ENCODE measurements around the gene TMTC1. TPM values are rescaled to one million over a fixed set of nuclear protein-coding genes. Genes with fewer than 3 reads are reported as not detected.
A peak's percentile ranks its signal among the peaks of the same experiment; 100 is the strongest.

Gene TMTC1
- total and polyA plus RNA-seq, 11 donors = 8.8 to 101 (median 41.4) TPM

DNA sequence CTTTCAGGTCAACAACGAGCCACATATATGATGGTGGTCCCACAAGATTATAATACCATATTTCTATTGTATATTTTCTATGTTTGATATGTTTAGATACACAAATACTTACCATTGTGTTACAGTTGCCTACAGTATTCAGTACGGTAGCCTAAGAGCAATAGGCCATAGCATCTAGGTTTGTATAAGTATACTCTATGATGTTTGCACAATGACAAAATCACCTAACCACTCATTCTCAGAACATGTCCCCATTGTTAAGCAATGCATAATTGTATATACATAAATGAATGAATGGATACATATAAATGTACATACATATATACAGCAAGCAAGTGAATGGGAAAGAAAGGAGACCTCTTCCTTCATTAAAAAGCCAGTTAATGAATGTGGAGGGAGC is 23.8 kb downstream of the TMTC1 start:
- Histone ChIP-seq H3K27me3 (no peaks in the 10 kb centered on the region), H3K4me3 (no peak overlapping the region), H3K4me1 (peaks cover under 1 to 31% (median 18%) of the 10 kb centered on the region in 12 donors), H3K36me3 (peaks cover 0 to 32% (median 15%) of the 10 kb centered on the region in 9 donors), H3K27ac (no peak overlapping the region), H3K9me3 (no peaks in the 10 kb centered on the region)
- ATAC-seq (no peak), DNase-seq (no peak)
- TF ChIP-seq POLR2A (IDR thresholded peaks at IDR 0.05) = no peak
- TF ChIP-seq, protein P1, sequence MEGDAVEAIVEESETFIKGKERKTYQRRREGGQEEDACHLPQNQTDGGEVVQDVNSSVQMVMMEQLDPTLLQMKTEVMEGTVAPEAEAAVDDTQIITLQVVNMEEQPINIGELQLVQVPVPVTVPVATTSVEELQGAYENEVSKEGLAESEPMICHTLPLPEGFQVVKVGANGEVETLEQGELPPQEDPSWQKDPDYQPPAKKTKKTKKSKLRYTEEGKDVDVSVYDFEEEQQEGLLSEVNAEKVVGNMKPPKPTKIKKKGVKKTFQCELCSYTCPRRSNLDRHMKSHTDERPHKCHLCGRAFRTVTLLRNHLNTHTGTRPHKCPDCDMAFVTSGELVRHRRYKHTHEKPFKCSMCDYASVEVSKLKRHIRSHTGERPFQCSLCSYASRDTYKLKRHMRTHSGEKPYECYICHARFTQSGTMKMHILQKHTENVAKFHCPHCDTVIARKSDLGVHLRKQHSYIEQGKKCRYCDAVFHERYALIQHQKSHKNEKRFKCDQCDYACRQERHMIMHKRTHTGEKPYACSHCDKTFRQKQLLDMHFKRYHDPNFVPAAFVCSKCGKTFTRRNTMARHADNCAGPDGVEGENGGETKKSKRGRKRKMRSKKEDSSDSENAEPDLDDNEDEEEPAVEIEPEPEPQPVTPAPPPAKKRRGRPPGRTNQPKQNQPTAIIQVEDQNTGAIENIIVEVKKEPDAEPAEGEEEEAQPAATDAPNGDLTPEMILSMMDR (IDR thresholded peaks at IDR 0.05) = no peak
- intact Hi-C loops (cut with DNase I) = loop anchor here in 2 of 10 donors (5.0 to 10.0 kb wide), 2 partner anchors 33 to 65 kb away; no protein-coding TSS in a partner anchor
- WGBS, 4 donors = 96 to 98% (median 97%) methylated on average over 2 of the region's 2 CpGs

DNA sequence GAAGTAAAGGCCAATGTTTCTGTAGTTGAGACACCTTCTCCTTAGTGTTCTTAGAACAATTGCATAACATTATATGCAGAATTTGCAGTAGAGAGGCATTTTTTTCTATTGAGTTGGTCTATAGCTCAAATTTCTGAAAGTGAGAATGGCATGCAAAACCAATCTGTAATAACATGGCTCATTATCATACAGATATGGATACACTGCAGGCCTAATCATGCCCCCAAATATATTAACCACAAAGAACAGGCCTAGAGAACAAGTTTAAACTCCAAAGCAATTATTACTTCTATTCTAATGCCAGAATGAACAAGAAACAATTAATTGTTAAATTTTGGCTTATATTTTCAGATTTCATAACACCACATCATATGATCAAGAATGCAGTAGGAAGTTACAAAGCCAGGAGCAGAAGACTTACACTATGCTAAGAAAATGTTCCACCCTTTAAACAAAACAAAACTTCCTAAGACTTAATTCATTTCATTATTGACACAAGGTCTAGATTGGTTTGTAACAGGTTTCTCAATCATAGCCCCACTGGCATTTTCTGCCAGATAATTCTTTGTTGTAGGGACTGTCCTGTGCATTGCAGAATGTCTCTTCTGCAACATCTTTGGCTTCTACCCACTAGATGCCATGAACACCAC is 26.9 kb downstream of the TMTC1 start:
- intact Hi-C loops (cut with DNase I) = no loop called here
- H3K27me3 ChIP-seq = no peaks in the 10 kb centered on the region
- no peak overlapping the region for H3K4me3 ChIP-seq
- ATAC-seq = no peak
- no peak for TF ChIP-seq POLR2A (IDR thresholded peaks at IDR 0.05)
- TF ChIP-seq, protein P1 (IDR thresholded peaks at IDR 0.05) = no peak
- H3K36me3 ChIP-seq = peaks cover 0 to 47% (median 24%) of the 10 kb centered on the region in 9 donors
- H3K4me1 ChIP-seq = peaks cover 2 to 23% (median 14%) of the 10 kb centered on the region in 12 donors
- H3K27ac ChIP-seq = no peak overlapping the region
- H3K9me3 ChIP-seq = no peaks in the 10 kb centered on the region
- no peak for DNase-seq

DNA sequence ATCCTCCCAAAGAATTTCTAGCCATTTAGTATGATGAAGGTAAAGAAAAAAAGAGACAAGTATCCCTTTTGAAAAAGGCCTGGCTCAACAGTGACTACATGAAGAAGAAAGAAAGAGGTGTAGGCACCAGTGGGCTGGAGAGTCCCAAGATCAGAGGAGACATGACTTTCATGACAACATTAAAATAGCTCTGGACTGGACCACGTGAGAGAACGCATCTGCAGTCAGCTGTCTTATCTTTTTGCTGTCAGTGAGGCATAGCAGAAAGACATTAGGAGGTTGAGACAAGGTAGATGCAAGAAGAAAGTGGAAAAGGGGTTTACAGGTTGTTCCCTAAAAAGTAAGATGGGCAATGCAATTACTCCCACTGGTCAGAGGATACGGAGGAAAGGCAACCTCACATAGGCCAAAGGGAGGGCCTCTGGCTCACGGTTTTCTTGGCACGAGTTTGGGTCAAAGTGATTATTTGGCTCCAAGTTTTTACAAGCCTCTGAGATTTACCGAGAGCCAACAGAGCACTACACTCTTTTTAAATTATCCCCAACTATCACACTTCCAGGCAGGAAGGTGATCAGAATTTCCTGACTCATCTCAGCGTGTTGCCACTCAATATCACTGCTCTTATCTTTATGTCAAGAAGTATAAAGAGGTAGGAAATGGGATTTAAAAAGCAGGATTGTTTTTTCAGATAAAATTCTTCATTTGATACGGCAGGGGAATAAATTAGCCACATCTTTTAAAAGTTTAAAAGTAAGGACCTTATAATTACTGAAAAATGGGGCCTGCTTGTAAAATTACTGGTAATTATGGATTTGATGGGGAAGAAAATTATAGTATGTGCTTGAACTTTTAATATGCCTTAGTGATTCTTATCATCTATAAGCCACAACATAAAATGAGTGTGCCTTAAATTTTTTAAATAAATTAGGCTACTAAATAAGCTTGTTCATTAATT is 29.2 kb downstream of the TMTC1 start:
- no peaks in the 10 kb centered on the region for H3K9me3 ChIP-seq
- intact Hi-C loops (cut with DNase I) = no loop called here
- no peaks in the 10 kb centered on the region for H3K27me3 ChIP-seq
- ATAC-seq (peak; percentile 66 to 80 (median 74)), DNase-seq (no peak)
- peaks cover 0 to 64% (median 40%) of the 10 kb centered on the region in 9 donors for H3K36me3 ChIP-seq
- WGBS, 4 donors = 16 to 26% (median 21%) methylated on average over 8 of the region's 8 CpGs
- peak overlapping the region in 11 of 12 donors; percentile 3 to 59 (median 48) for H3K27ac ChIP-seq
- TF ChIP-seq, protein P1 (IDR thresholded peaks at IDR 0.05) = no peak
- TF ChIP-seq POLR2A (IDR thresholded peaks at IDR 0.05) = no peak
- H3K4me3 ChIP-seq = no peak overlapping the region
- peaks cover 2 to 28% (median 16%) of the 10 kb centered on the region in 12 donors for H3K4me1 ChIP-seq

DNA sequence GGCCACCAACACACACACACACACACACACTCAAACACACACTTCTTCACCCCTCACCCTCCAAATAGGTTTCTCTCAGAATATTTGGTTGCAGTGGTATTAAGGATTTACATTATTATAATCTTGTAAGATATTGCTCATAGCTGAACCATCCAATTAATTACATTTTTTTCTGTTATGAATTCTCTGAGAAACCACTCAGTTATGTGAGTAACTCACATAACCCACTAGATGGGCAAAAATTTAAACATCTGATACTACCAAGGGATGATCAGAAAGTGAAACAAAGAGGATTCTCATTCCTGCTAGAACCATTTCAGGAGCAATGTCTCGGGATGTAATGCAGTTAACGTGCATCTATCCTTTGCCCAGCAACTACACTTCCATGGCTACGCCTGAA is 31.6 kb downstream of the TMTC1 start:
- peaks cover 2 to 28% (median 16%) of the 10 kb centered on the region in 12 donors for H3K4me1 ChIP-seq
- intact Hi-C loops (cut with DNase I) = no loop called here
- no peaks in the 10 kb centered on the region for H3K27me3 ChIP-seq
- DNase-seq (no peak), ATAC-seq (no peak)
- peaks cover 0 to 65% (median 27%) of the 10 kb centered on the region in 9 donors for H3K36me3 ChIP-seq
- H3K9me3 ChIP-seq = no peaks in the 10 kb centered on the region
- H3K4me3 ChIP-seq = no peak overlapping the region
- TF ChIP-seq POLR2A (IDR thresholded peaks at IDR 0.05) = no peak
- TF ChIP-seq, protein P1 (IDR thresholded peaks at IDR 0.05) = no peak
- WGBS, 4 donors = 96 to 99% (median 97%) methylated on average over 3 of the region's 3 CpGs
- no peak overlapping the region for H3K27ac ChIP-seq

Data from heart left ventricle (tissue), 16 donors.